Measurements from ENCODE around the gene HMG20A. TPM values are rescaled to one million over a fixed set of nuclear protein-coding genes. Genes with fewer than 3 reads are reported as not detected.

HMG20A gene
- total and polyA plus RNA-seq, 7 donors, result 9.7 to 38.3 (median 29.3) TPM

- 72 to 76% (median 75%) methylated on average over 5 of the region's 5 CpGs for WGBS, 3 donors
- intact Hi-C loops (cut with DNase I), result no loop called here
- Histone ChIP-seq H3K27ac (no peak overlapping the region), H3K4me3 (no peak overlapping the region), H3K36me3 (ENCODE audit: insufficient read depth in 1 of 2, low read depth in 1 of 2) (peaks cover 0 to 25% of the 10 kb centered on the region in 2 donors), H3K9me3 (no peaks in the 10 kb centered on the region), H3K4me1 (peaks cover 13% of the 10 kb centered on the region), H3K27me3 (ENCODE audit: insufficient read depth in 3 of 3, low read length in 2 of 3) (no peaks in the 10 kb centered on the region)
- DNase-seq (no peak), ATAC-seq (no peak)
- no peak for TF ChIP-seq CTCF (IDR thresholded peaks at IDR 0.05)
Measured at GRCh38 chr15:77457191-77457904, 36.7 kb downstream of the HMG20A start.

- TF ChIP-seq CTCF (IDR thresholded peaks at IDR 0.05), result no peak
- H3K36me3 ChIP-seq (ENCODE audit: insufficient read depth in 1 of 2, low read depth in 1 of 2), result peaks cover 0 to 25% of the 10 kb centered on the region in 2 donors
- intact Hi-C loops (cut with DNase I), result no loop called here
- no peak for DNase-seq
- H3K4me1 ChIP-seq, result peaks cover 16% of the 10 kb centered on the region
- H3K27ac ChIP-seq, result no peak overlapping the region
- H3K27me3 ChIP-seq (ENCODE audit: insufficient read depth in 3 of 3, low read length in 2 of 3), result no peaks in the 10 kb centered on the region
- H3K4me3 ChIP-seq, result no peak overlapping the region
- ATAC-seq, result no peak
- no peaks in the 10 kb centered on the region for H3K9me3 ChIP-seq
Measured at GRCh38 chr15:77457905-77458265, 37.2 kb downstream of the HMG20A start.

- peaks cover 16% of the 10 kb centered on the region for H3K4me1 ChIP-seq
- WGBS, 3 donors, result 88 to 90% (median 89%) methylated on average over 2 of the region's 2 CpGs
- no peaks in the 10 kb centered on the region for H3K27me3 ChIP-seq (ENCODE audit: insufficient read depth in 3 of 3, low read length in 2 of 3)
- H3K27ac ChIP-seq, result no peak overlapping the region
- peaks cover 0 to 29% of the 10 kb centered on the region in 2 donors for H3K36me3 ChIP-seq (ENCODE audit: insufficient read depth in 1 of 2, low read depth in 1 of 2)
- no peak for TF ChIP-seq CTCF (IDR thresholded peaks at IDR 0.05)
- no peak overlapping the region for H3K4me3 ChIP-seq
- intact Hi-C loops (cut with DNase I), result no loop called here
- DNase-seq (no peak), ATAC-seq (no peak)
- H3K9me3 ChIP-seq, result no peaks in the 10 kb centered on the region
Measured at GRCh38 chr15:77459031-77459430, 38.3 kb downstream of the HMG20A start.

- H3K4me3 ChIP-seq, result no peak overlapping the region
- no peak for TF ChIP-seq CTCF (IDR thresholded peaks at IDR 0.05)
- no peaks in the 10 kb centered on the region for H3K27me3 ChIP-seq (ENCODE audit: insufficient read depth in 3 of 3, low read length in 2 of 3)
- DNase-seq (no peak), ATAC-seq (no peak)
- peaks cover 7% of the 10 kb centered on the region for H3K4me1 ChIP-seq
- intact Hi-C loops (cut with DNase I), result no loop called here
- H3K36me3 ChIP-seq (ENCODE audit: insufficient read depth in 1 of 2, low read depth in 1 of 2), result peaks cover 0 to 49% of the 10 kb centered on the region in 2 donors
- H3K9me3 ChIP-seq, result no peaks in the 10 kb centered on the region
- H3K27ac ChIP-seq, result no peak overlapping the region
Measured at GRCh38 chr15:77461486-77461885, 40.8 kb downstream of the HMG20A start.

All from psoas muscle (tissue), 8 donors.